WTC11 (cell line): Measurements from ENCODE around the gene ZNRF3. TPM values are rescaled to one million over a fixed set of nuclear protein-coding genes. Genes with fewer than 3 reads are reported as not detected.

Experiments
- ATAC-seq: fragments of 200-7000 bp; cut with Tn5 transposase; 2 replicates; pipeline ENCODE4 v1.10.0; 2021; ENCODE audit warnings: mild to moderate bottlenecking, moderate library complexity
- CTCF ChIA-PET: fragments of 300-600 bp; sonication (Branson Sonifier 250); formaldehyde crosslinking; loops from one replicate; lab custom pipeline; 2021; ENCODE audit warnings: antibody characterized with exemption; lab: Charles Lee
- POLR2A ChIA-PET: fragments of 350-600 bp; sonication (Branson Sonifier 250); formaldehyde crosslinking; loops from one replicate; lab custom pipeline; 2021; ENCODE audit warnings: antibody characterized with exemption; lab: Charles Lee
- DNase-seq: peaks from one replicate; pipeline ENCODE4 v3.0.0; 2021; ENCODE audit warnings: low spot score
- H3K27ac Mint-ChIP-seq: 2 replicates; pipeline ENCODE4 v1.8.0; 2021; ENCODE audit warnings: mixed read lengths
- H3K27me3 Mint-ChIP-seq: 2 replicates; pipeline ENCODE4 v1.8.0; 2021; ENCODE audit warnings: low read depth, mild to moderate bottlenecking, moderate library complexity, mixed read lengths
- H3K36me3 Mint-ChIP-seq: 2 replicates; pipeline ENCODE4 v1.8.0; 2021; ENCODE audit warnings: mixed read lengths
- H3K4me1 Mint-ChIP-seq: 2 replicates; pipeline ENCODE4 v1.8.0; 2022; ENCODE audit warnings: mixed read lengths
- H3K4me3 Mint-ChIP-seq: 2 replicates; pipeline ENCODE4 v1.8.0; 2021; ENCODE audit warnings: mild to moderate bottlenecking, moderate library complexity, mixed read lengths
- H3K9me3 Mint-ChIP-seq: 2 replicates; pipeline ENCODE4 v1.8.0; 2021; ENCODE audit warnings: mixed read lengths
- CBFB ChIP-seq: sonication (generic); formaldehyde crosslinking; IDR thresholded peaks from 2 replicates; pipeline ENCODE4 v1.8.1; 2022; ENCODE audit warnings: mild to moderate bottlenecking, low read depth, missing genetic modification reagents
- GTF2I ChIP-seq: fragments of 250-450 bp; sonication (Bioruptor Pico); conservative IDR thresholded peaks from 2 replicates; pipeline ENCODE4 v1.4.0; 2021; ENCODE audit warnings: mild to moderate bottlenecking
- MYBL2 ChIP-seq: sonication (generic); formaldehyde crosslinking; IDR thresholded peaks from 2 replicates; pipeline ENCODE4 v1.8.1; 2023; ENCODE audit warnings: mild to moderate bottlenecking, moderate library complexity, missing genetic modification reagents
- NFATC4 ChIP-seq: fragments of 250-450 bp; sonication (Bioruptor Pico); IDR thresholded peaks from 2 replicates; pipeline ENCODE4 v1.9.0; 2021; ENCODE audit warnings: mild to moderate bottlenecking
- PREB ChIP-seq: sonication (generic); formaldehyde crosslinking; IDR thresholded peaks from 2 replicates; pipeline ENCODE4 v1.8.1; 2022; ENCODE audit warnings: mild to moderate bottlenecking, missing genetic modification reagents, moderate library complexity, borderline replicate concordance
- RORB ChIP-seq: fragments of 250-450 bp; sonication (Bioruptor Pico); IDR thresholded peaks from 2 replicates; pipeline ENCODE4 v1.9.0; 2021; ENCODE audit warnings: mild to moderate bottlenecking
- SMAD4 ChIP-seq: sonication (generic); formaldehyde crosslinking; IDR thresholded peaks from 2 replicates; pipeline ENCODE4 v1.8.0; 2022; ENCODE audit warnings: mild to moderate bottlenecking, missing genetic modification reagents
- SP1 ChIP-seq: sonication (generic); formaldehyde crosslinking; conservative IDR thresholded peaks from 2 replicates; pipeline ENCODE4 v1.8.1; 2022; ENCODE audit warnings: missing genetic modification reagents
- TEAD1 ChIP-seq: sonication (generic); formaldehyde crosslinking; IDR thresholded peaks from 2 replicates; pipeline ENCODE4 v1.8.0; 2022; ENCODE audit warnings: mild to moderate bottlenecking, missing genetic modification reagents
- USF1 ChIP-seq: sonication (generic); formaldehyde crosslinking; IDR thresholded peaks from 2 replicates; pipeline ENCODE4 v1.8.0; 2022; ENCODE audit warnings: mild to moderate bottlenecking, missing genetic modification reagents
- ZNF263 ChIP-seq: sonication (generic); formaldehyde crosslinking; IDR thresholded peaks from 2 replicates; pipeline ENCODE4 v1.8.1; 2022; ENCODE audit warnings: low read depth, mild to moderate bottlenecking, moderate library complexity, missing genetic modification reagents
- ZNF317 ChIP-seq: sonication (generic); formaldehyde crosslinking; IDR thresholded peaks from 2 replicates; pipeline ENCODE4 v1.8.1; 2023; ENCODE audit warnings: low read depth, mild to moderate bottlenecking, moderate library complexity, missing genetic modification reagents, borderline replicate concordance
- ZSCAN18 ChIP-seq: fragments of 250-450 bp; sonication (Bioruptor Pico); IDR thresholded peaks from 2 replicates; pipeline ENCODE4 v2.1.2; 2022; ENCODE audit warnings: mild to moderate bottlenecking, moderate library complexity
- total RNA-seq: library from RNA; stranded (reverse); gene quantifications from 3 replicates; pipeline ENCODE4 v1.2.3, GENCODE V29; 2021
- TF ChIP-seq, protein P1 (sequence below): sonication (generic); formaldehyde crosslinking; conservative IDR thresholded peaks from 2 replicates; pipeline ENCODE4 v1.8.1; 2023; ENCODE audit warnings: mild to moderate bottlenecking, low read depth, missing genetic modification reagents, moderate library complexity
- TF ChIP-seq, protein P2 (sequence below): fragments of 250-450 bp; sonication (Bioruptor Pico); conservative IDR thresholded peaks from 2 replicates; pipeline ENCODE4 v1.9.0; 2021; ENCODE audit warnings: mild to moderate bottlenecking
- TF ChIP-seq, protein P3 (sequence below): sonication (generic); formaldehyde crosslinking; IDR thresholded peaks from 2 replicates; pipeline ENCODE4 v1.8.0; 2022; ENCODE audit warnings: missing genetic modification reagents
- TF ChIP-seq, protein P4 (sequence below): fragments of 200-600 bp; IDR thresholded peaks from 2 replicates; pipeline ENCODE4 v1.8.0; 2022; ENCODE audit warnings: antibody characterized with exemption

The ZNRF3 gene
- total RNA-seq, 1 experiment from 2014 or later: 25.4 TPM

DNA sequence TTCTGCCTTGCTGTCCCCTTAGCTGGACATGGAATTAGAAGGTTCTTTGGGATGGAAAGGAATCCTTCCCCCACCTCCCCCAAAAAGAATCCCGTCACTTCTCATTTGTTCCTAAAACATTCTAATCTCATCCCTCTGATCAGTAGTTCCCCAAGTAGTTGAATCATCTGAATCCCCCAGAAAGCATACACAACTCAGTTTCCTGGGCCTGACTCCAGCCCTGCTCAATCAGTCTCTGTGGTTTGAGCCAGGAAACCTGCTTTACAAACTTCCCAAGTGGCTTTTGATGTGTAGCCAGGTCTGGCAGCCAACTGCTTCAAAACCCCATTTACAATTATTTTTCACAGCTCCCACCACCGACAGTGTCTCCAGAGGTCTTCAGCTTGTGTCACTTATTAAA, 158.0 kb downstream of the ZNRF3 start (continued):
- TF ChIP-seq, protein P1, sequence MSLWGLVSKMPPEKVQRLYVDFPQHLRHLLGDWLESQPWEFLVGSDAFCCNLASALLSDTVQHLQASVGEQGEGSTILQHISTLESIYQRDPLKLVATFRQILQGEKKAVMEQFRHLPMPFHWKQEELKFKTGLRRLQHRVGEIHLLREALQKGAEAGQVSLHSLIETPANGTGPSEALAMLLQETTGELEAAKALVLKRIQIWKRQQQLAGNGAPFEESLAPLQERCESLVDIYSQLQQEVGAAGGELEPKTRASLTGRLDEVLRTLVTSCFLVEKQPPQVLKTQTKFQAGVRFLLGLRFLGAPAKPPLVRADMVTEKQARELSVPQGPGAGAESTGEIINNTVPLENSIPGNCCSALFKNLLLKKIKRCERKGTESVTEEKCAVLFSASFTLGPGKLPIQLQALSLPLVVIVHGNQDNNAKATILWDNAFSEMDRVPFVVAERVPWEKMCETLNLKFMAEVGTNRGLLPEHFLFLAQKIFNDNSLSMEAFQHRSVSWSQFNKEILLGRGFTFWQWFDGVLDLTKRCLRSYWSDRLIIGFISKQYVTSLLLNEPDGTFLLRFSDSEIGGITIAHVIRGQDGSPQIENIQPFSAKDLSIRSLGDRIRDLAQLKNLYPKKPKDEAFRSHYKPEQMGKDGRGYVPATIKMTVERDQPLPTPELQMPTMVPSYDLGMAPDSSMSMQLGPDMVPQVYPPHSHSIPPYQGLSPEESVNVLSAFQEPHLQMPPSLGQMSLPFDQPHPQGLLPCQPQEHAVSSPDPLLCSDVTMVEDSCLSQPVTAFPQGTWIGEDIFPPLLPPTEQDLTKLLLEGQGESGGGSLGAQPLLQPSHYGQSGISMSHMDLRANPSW (CRISPR knock-in tag): no peak

DNA sequence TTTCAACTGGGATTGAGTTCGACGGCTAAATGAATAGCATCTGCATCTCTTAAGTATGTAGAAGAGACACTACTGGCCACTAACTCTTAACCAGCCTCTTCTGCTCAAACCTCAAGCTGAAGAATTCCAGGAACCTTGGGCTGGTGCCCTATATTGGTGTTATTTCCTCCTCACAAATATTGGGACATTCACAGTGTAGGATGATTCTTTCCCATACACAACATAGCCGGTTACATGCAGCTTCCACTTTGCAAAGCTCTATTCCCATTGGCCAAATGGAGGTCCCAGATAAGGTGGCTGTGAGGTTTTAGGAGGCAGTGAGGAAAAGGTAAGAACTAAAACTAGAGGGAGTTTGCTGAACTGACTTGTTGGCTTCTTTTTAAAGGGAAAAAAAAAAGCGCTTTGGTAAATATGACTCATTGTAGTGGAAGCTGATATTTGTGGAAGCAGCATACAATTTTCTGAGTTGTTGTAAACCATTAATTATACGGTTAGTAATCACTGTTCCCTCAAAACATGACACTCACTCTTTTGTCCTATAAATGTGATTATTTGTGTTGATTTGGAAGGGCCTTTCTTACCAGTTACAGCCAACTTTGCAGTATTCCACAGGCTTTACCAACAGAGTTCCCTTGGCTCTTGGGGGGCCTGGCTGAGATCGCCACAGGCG, 160.7 kb downstream of the ZNRF3 start:
- H3K4me1 Mint-ChIP-seq: peaks cover 3% of the 10 kb centered on the region; the same call in 1 of the 2 replicates
- H3K9me3 Mint-ChIP-seq: no peaks in the 10 kb centered on the region
- no peak for TF ChIP-seq NFATC4 (CRISPR knock-in tag)
- no peak for TF ChIP-seq ZNF317
- TF ChIP-seq, protein P2, sequence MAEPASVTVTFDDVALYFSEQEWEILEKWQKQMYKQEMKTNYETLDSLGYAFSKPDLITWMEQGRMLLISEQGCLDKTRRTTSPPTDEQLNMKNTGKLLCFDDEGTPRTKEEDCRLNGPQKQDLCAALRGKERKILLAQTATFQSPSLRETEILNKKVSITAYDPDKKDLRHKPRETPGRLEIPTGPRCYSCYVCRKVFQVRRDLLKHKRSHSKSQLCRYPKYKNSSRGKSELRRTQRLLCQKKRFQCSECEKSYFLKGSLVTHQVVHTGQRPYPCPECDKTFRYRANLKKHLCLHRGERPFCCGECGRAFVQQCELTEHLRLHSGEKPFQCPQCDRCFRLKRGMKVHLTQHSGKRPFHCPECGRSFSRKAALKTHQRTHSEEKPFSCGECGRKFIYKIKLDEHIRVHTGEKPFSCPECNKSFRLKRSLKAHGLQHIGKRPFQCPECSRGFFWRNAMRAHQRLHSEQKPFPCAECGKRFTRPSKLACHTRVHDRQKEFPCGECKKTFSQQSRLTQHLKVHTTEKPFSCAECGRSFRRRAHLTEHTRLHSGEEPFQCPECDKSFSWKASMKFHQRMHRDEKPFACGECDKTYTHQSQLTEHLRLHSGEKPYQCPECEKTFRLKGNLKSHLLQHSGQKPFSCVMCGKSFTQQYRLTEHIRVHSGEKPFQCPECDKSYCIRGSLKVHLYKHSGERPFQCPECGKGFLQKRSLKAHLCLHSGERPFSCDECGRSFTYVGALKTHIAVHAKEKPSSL: no peak
- no peak for TF ChIP-seq SMAD4 (CRISPR knock-in tag)
- peaks cover 38% of the 10 kb centered on the region for H3K36me3 Mint-ChIP-seq
- DNase-seq (no peak), ATAC-seq (no peak)
- ChIA-PET POLR2A (no interaction called here), CTCF (interaction anchor here (2.1 to 5.1 kb wide), 2 partner anchors 11 to 110 kb away, joined by 4 to 43 read pairs; no protein-coding TSS in a partner anchor)
- no peak overlapping the region for H3K4me3 Mint-ChIP-seq
- H3K27ac Mint-ChIP-seq: no peak overlapping the region
- no peaks in the 10 kb centered on the region for H3K27me3 Mint-ChIP-seq

GRCh38 chr22:29044657-29045176, 161.3 kb downstream of the ZNRF3 start:
- TF ChIP-seq CBFB (CRISPR knock-in tag): no peak
- TF ChIP-seq, protein P3, sequence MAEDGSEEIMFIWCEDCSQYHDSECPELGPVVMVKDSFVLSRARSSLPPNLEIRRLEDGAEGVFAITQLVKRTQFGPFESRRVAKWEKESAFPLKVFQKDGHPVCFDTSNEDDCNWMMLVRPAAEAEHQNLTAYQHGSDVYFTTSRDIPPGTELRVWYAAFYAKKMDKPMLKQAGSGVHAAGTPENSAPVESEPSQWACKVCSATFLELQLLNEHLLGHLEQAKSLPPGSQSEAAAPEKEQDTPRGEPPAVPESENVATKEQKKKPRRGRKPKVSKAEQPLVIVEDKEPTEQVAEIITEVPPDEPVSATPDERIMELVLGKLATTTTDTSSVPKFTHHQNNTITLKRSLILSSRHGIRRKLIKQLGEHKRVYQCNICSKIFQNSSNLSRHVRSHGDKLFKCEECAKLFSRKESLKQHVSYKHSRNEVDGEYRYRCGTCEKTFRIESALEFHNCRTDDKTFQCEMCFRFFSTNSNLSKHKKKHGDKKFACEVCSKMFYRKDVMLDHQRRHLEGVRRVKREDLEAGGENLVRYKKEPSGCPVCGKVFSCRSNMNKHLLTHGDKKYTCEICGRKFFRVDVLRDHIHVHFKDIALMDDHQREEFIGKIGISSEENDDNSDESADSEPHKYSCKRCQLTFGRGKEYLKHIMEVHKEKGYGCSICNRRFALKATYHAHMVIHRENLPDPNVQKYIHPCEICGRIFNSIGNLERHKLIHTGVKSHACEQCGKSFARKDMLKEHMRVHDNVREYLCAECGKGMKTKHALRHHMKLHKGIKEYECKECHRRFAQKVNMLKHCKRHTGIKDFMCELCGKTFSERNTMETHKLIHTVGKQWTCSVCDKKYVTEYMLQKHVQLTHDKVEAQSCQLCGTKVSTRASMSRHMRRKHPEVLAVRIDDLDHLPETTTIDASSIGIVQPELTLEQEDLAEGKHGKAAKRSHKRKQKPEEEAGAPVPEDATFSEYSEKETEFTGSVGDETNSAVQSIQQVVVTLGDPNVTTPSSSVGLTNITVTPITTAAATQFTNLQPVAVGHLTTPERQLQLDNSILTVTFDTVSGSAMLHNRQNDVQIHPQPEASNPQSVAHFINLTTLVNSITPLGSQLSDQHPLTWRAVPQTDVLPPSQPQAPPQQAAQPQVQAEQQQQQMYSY (CRISPR knock-in tag): no peak
- TF ChIP-seq SP1 (CRISPR knock-in tag): no peak
- TF ChIP-seq, protein P4, sequence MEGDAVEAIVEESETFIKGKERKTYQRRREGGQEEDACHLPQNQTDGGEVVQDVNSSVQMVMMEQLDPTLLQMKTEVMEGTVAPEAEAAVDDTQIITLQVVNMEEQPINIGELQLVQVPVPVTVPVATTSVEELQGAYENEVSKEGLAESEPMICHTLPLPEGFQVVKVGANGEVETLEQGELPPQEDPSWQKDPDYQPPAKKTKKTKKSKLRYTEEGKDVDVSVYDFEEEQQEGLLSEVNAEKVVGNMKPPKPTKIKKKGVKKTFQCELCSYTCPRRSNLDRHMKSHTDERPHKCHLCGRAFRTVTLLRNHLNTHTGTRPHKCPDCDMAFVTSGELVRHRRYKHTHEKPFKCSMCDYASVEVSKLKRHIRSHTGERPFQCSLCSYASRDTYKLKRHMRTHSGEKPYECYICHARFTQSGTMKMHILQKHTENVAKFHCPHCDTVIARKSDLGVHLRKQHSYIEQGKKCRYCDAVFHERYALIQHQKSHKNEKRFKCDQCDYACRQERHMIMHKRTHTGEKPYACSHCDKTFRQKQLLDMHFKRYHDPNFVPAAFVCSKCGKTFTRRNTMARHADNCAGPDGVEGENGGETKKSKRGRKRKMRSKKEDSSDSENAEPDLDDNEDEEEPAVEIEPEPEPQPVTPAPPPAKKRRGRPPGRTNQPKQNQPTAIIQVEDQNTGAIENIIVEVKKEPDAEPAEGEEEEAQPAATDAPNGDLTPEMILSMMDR: no peak
- no peak for TF ChIP-seq PREB (CRISPR knock-in tag)
- no peak for TF ChIP-seq ZSCAN18 (CRISPR knock-in tag)
- no peak for TF ChIP-seq RORB (CRISPR knock-in tag)
- no peak for TF ChIP-seq GTF2I (CRISPR knock-in tag)
- no peak for TF ChIP-seq MYBL2 (CRISPR knock-in tag)
- TF ChIP-seq USF1 (CRISPR knock-in tag): no peak
- TF ChIP-seq ZNF263 (CRISPR knock-in tag): no peak
- TF ChIP-seq TEAD1 (CRISPR knock-in tag): no peak
- TF ChIP-seq, all 79 proteins: peak for 0
- Mint-ChIP-seq H3K4me3 (no peak overlapping the region), H3K27ac (no peak overlapping the region), H3K36me3 (peaks cover 40% of the 10 kb centered on the region), H3K9me3 (no peaks in the 10 kb centered on the region), H3K4me1 (peaks cover 3% of the 10 kb centered on the region; the same call in 1 of the 2 replicates), H3K27me3 (no peaks in the 10 kb centered on the region)
- ChIA-PET CTCF (interaction anchor here (0.7 to 1.0 kb wide), 2 partner anchors 14 to 189 kb away, joined by 3 to 6 read pairs; no protein-coding TSS in a partner anchor), POLR2A (interaction anchor here (0.6 kb wide), 1 partner anchor 163 kb away, joined by 4 read pairs; no protein-coding TSS in a partner anchor)
- no peak for ATAC-seq
- no peak for DNase-seq
